Activated T-helper 17 cell treated with anti-CD3 and anti-CD28 coated beads, Interleukin-2, amount 50 U/mL, for 72 hours (primary cell): ENCODE results near the gene PDGFRB. TPM values are rescaled to one million over a fixed set of nuclear protein-coding genes. Genes with fewer than 3 reads are reported as not detected.
A peak's percentile ranks its signal among the peaks of the same experiment; 100 is the strongest.

Source experiments
- ATAC-seq: fragments of 150-1000 bp; cut with Tn5 transposase; replicated peaks from 2 replicates; pipeline ENCODE4 v1.10.0; 2021; ENCODE audit warnings: mild to moderate bottlenecking, moderate library complexity
- H3K27ac Mint-ChIP-seq: one replicate; pipeline ENCODE4 v1.8.0; 2022; ENCODE audit warnings: mixed read lengths
- H3K27me3 Mint-ChIP-seq: one replicate; pipeline ENCODE4 v1.8.0; 2022; ENCODE audit warnings: mixed read lengths
- H3K36me3 Mint-ChIP-seq: one replicate; pipeline ENCODE4 v1.8.0; 2022; ENCODE audit warnings: low read depth, mild to moderate bottlenecking, mixed read lengths
- H3K4me1 Mint-ChIP-seq: one replicate; pipeline ENCODE4 v1.8.0; 2022; ENCODE audit warnings: mixed read lengths
- H3K4me3 Mint-ChIP-seq: one replicate; pipeline ENCODE4 v1.8.0; 2022; ENCODE audit warnings: mild to moderate bottlenecking, mixed read lengths
- H3K9me3 Mint-ChIP-seq: one replicate; pipeline ENCODE4 v1.8.0; 2022; ENCODE audit warnings: mixed read lengths
- total RNA-seq, 2 donors: library from RNA; stranded (reverse); gene quantifications; one replicate each; pipeline ENCODE4 v1.2.3, GENCODE V29; 2022

The PDGFRB gene
- total RNA-seq, 2 donors from 2014 or later, result 0.26 to 0.76 TPM

- Mint-ChIP-seq H3K36me3 (no peaks in the 10 kb centered on the region), H3K4me3 (no peak overlapping the region), H3K9me3 (no peaks in the 10 kb centered on the region), H3K27ac (no peak overlapping the region), H3K4me1 (no peaks in the 10 kb centered on the region), H3K27me3 (peaks cover 14% of the 10 kb centered on the region)
- ATAC-seq, result no peak
These were observed 7.4 kb upstream of the PDGFRB start for GRCh38 chr5:150163035-150163434.

GRCh38 chr5:150162142-150162513 is 6.5 kb upstream of the PDGFRB start:
- no peaks in the 10 kb centered on the region for H3K4me1 Mint-ChIP-seq

GRCh38 chr5:150161242-150162141 is 5.8 kb upstream of the PDGFRB start:
- no peak overlapping the region for H3K27ac Mint-ChIP-seq
- no peak overlapping the region for H3K4me3 Mint-ChIP-seq
- H3K36me3 Mint-ChIP-seq, result no peaks in the 10 kb centered on the region
- peak; percentile 81 for ATAC-seq
- peaks cover 17% of the 10 kb centered on the region for H3K27me3 Mint-ChIP-seq
- H3K9me3 Mint-ChIP-seq, result no peaks in the 10 kb centered on the region
- no peaks in the 10 kb centered on the region for H3K4me1 Mint-ChIP-seq

More at GRCh38 chr5:150162142-150162513, 6.5 kb upstream of the PDGFRB start:
- H3K27ac Mint-ChIP-seq, result no peak overlapping the region
- ATAC-seq, result no peak
- H3K4me3 Mint-ChIP-seq, result no peak overlapping the region
- no peaks in the 10 kb centered on the region for H3K9me3 Mint-ChIP-seq
- no peaks in the 10 kb centered on the region for H3K36me3 Mint-ChIP-seq
- H3K27me3 Mint-ChIP-seq, result peaks cover 15% of the 10 kb centered on the region

- H3K9me3 Mint-ChIP-seq, result no peaks in the 10 kb centered on the region
- no peak for ATAC-seq
- no peaks in the 10 kb centered on the region for H3K36me3 Mint-ChIP-seq
- peaks cover 18% of the 10 kb centered on the region for H3K27me3 Mint-ChIP-seq
- H3K4me1 Mint-ChIP-seq, result peaks cover 6% of the 10 kb centered on the region
- H3K27ac Mint-ChIP-seq, result no peak overlapping the region
- H3K4me3 Mint-ChIP-seq, result no peak overlapping the region
These were observed 4.9 kb upstream of the PDGFRB start for GRCh38 chr5:150160448-150161081.

- Mint-ChIP-seq H3K36me3 (no peaks in the 10 kb centered on the region), H3K4me3 (no peak overlapping the region), H3K27me3 (peaks cover 14% of the 10 kb centered on the region), H3K4me1 (peaks cover 6% of the 10 kb centered on the region), H3K27ac (no peak overlapping the region), H3K9me3 (no peaks in the 10 kb centered on the region)
- no peak for ATAC-seq
These were observed 4.1 kb upstream of the PDGFRB start for GRCh38 chr5:150159741-150160179.

GRCh38 chr5:150159031-150159430 is 3.4 kb upstream of the PDGFRB start:
- Mint-ChIP-seq H3K27me3 (peaks cover 18% of the 10 kb centered on the region), H3K9me3 (no peaks in the 10 kb centered on the region), H3K36me3 (no peaks in the 10 kb centered on the region), H3K27ac (no peak overlapping the region), H3K4me3 (no peak overlapping the region), H3K4me1 (peaks cover 6% of the 10 kb centered on the region)
- ATAC-seq, result no peak

GRCh38 chr5:150158170-150158949 is 2.7 kb upstream of the PDGFRB start:
- H3K27me3 Mint-ChIP-seq, result peaks cover 22% of the 10 kb centered on the region
- no peak overlapping the region for H3K27ac Mint-ChIP-seq
- no peak overlapping the region for H3K4me3 Mint-ChIP-seq

GRCh38 chr5:150157168-150157567 is 1.5 kb upstream of the PDGFRB start:
- Mint-ChIP-seq H3K27ac (no peak overlapping the region), H3K9me3 (no peaks in the 10 kb centered on the region), H3K36me3 (no peaks in the 10 kb centered on the region), H3K27me3 (peaks cover 22% of the 10 kb centered on the region), H3K4me3 (no peak overlapping the region), H3K4me1 (peaks cover 6% of the 10 kb centered on the region)
- no peak for ATAC-seq

More at GRCh38 chr5:150158170-150158949, 2.7 kb upstream of the PDGFRB start:
- no peaks in the 10 kb centered on the region for H3K36me3 Mint-ChIP-seq
- ATAC-seq, result no peak
- peaks cover 6% of the 10 kb centered on the region for H3K4me1 Mint-ChIP-seq
- H3K9me3 Mint-ChIP-seq, result no peaks in the 10 kb centered on the region

GRCh38 chr5:150156540-150156939 is 895 bp upstream of the PDGFRB start:
- no peak for ATAC-seq
- Mint-ChIP-seq H3K36me3 (no peaks in the 10 kb centered on the region), H3K27me3 (peaks cover 22% of the 10 kb centered on the region), H3K27ac (peak overlapping the region; percentile 84), H3K4me3 (peak overlapping the region; percentile 75), H3K9me3 (no peaks in the 10 kb centered on the region), H3K4me1 (peaks cover 6% of the 10 kb centered on the region)

GRCh38 chr5:150156027-150156368 is 353 bp upstream of the PDGFRB start:
- Mint-ChIP-seq H3K9me3 (no peaks in the 10 kb centered on the region), H3K36me3 (no peaks in the 10 kb centered on the region), H3K4me1 (peaks cover 6% of the 10 kb centered on the region), H3K27me3 (peaks cover 22% of the 10 kb centered on the region), H3K27ac (peak overlapping the region; percentile 84), H3K4me3 (peak overlapping the region; percentile 75)
- ATAC-seq, result no peak

GRCh38 chr5:150154618-150155128 is 972 bp downstream of the PDGFRB start:
- H3K9me3 Mint-ChIP-seq, result no peaks in the 10 kb centered on the region
- H3K4me1 Mint-ChIP-seq, result peaks cover 6% of the 10 kb centered on the region
- H3K36me3 Mint-ChIP-seq, result no peaks in the 10 kb centered on the region
- no peak overlapping the region for H3K27ac Mint-ChIP-seq
- H3K4me3 Mint-ChIP-seq, result no peak overlapping the region
- H3K27me3 Mint-ChIP-seq, result peaks cover 22% of the 10 kb centered on the region
- ATAC-seq, result no peak

GRCh38 chr5:150153957-150154617 is 1.6 kb downstream of the PDGFRB start:
- Mint-ChIP-seq H3K27me3 (peaks cover 22% of the 10 kb centered on the region), H3K4me3 (no peak overlapping the region), H3K27ac (no peak overlapping the region), H3K4me1 (peaks cover 6% of the 10 kb centered on the region), H3K36me3 (no peaks in the 10 kb centered on the region), H3K9me3 (no peaks in the 10 kb centered on the region)
- ATAC-seq, result no peak

GRCh38 chr5:150153483-150153882 is 2.2 kb downstream of the PDGFRB start:
- no peak for ATAC-seq
- no peak overlapping the region for H3K27ac Mint-ChIP-seq
- no peaks in the 10 kb centered on the region for H3K9me3 Mint-ChIP-seq
- H3K4me1 Mint-ChIP-seq, result peaks cover 6% of the 10 kb centered on the region
- no peaks in the 10 kb centered on the region for H3K36me3 Mint-ChIP-seq
- H3K27me3 Mint-ChIP-seq, result peaks cover 22% of the 10 kb centered on the region
- no peak overlapping the region for H3K4me3 Mint-ChIP-seq
